ENCODE results near the gene SYK. TPM values are rescaled to one million over a fixed set of nuclear protein-coding genes. Genes with fewer than 3 reads are reported as not detected.

SYK gene
- total RNA-seq, 4 donors from 2014 or later, result 43.7 to 54.9 (median 47.9) TPM

DNA sequence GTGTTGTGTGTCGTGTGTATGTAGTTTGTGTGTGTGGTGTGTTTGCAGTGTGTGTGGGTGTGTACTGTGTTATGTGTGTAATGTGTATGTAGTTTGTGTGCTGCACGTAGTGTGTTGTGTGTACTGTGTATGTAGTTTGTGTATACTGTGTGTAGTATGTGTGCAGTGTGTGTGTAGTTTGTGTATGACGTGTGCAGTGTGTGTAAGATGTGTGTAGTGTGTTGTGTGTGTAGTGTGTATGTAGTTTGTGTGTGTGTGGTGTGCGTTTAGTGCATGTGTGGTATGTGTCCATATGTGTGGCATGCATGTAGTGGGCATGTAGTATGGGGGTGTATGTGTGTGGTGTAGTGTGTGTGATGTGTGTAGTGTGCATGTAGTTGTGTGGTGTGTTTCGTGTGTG lies 39.6 kb downstream of the SYK start:
- no peak for TF ChIP-seq POLR2A (IDR thresholded peaks at IDR 0.05)
- TF ChIP-seq, protein P1, sequence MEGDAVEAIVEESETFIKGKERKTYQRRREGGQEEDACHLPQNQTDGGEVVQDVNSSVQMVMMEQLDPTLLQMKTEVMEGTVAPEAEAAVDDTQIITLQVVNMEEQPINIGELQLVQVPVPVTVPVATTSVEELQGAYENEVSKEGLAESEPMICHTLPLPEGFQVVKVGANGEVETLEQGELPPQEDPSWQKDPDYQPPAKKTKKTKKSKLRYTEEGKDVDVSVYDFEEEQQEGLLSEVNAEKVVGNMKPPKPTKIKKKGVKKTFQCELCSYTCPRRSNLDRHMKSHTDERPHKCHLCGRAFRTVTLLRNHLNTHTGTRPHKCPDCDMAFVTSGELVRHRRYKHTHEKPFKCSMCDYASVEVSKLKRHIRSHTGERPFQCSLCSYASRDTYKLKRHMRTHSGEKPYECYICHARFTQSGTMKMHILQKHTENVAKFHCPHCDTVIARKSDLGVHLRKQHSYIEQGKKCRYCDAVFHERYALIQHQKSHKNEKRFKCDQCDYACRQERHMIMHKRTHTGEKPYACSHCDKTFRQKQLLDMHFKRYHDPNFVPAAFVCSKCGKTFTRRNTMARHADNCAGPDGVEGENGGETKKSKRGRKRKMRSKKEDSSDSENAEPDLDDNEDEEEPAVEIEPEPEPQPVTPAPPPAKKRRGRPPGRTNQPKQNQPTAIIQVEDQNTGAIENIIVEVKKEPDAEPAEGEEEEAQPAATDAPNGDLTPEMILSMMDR (IDR thresholded peaks at IDR 0.05), result no peak
- Histone ChIP-seq H3K27ac (no peak overlapping the region), H3K27me3 (no peaks in the 10 kb centered on the region), H3K4me1 (no peaks in the 10 kb centered on the region), H3K4me3 (no peak overlapping the region), H3K36me3 (peaks cover 0 to 43% (median 0%) of the 10 kb centered on the region in 3 donors), H3K9me3 (no peaks in the 10 kb centered on the region)
- intact Hi-C loops (cut with DNase I), result no loop called here
- DNase-seq, result no peak
- WGBS, 2 donors, result 81 to 84% methylated on average over 5 of the region's 5 CpGs

DNA sequence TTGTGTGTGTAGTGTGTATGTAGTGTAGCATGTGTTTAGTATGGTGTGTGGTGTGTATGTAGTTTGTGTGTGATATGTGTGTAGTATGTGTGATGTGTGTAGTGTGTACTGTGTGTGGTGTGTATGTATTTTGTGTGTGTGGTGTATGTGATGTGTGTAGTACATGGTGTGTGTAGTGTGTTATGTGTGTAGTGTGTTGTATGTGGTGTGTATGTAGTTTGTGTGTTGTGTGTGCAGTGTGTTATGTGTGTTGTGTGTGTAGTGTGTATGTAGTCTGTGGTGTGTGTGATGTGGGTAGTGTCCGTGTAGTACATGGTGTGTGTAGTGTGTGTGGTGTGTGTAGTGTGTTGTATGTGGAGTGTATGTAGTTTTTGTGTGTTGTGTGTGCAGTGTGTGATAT lies 40.0 kb downstream of the SYK start:
- no peak for DNase-seq
- Histone ChIP-seq H3K36me3 (peaks cover 0 to 47% (median 0%) of the 10 kb centered on the region in 3 donors), H3K9me3 (no peaks in the 10 kb centered on the region), H3K4me1 (no peaks in the 10 kb centered on the region), H3K27ac (no peak overlapping the region), H3K4me3 (no peak overlapping the region), H3K27me3 (no peaks in the 10 kb centered on the region)
- WGBS, 2 donors, result 86 to 93% methylated on average over 1 of the region's 1 CpG
- intact Hi-C loops (cut with DNase I), result no loop called here
- no peak for TF ChIP-seq POLR2A (IDR thresholded peaks at IDR 0.05)
- TF ChIP-seq, protein P1 (IDR thresholded peaks at IDR 0.05), result no peak

DNA sequence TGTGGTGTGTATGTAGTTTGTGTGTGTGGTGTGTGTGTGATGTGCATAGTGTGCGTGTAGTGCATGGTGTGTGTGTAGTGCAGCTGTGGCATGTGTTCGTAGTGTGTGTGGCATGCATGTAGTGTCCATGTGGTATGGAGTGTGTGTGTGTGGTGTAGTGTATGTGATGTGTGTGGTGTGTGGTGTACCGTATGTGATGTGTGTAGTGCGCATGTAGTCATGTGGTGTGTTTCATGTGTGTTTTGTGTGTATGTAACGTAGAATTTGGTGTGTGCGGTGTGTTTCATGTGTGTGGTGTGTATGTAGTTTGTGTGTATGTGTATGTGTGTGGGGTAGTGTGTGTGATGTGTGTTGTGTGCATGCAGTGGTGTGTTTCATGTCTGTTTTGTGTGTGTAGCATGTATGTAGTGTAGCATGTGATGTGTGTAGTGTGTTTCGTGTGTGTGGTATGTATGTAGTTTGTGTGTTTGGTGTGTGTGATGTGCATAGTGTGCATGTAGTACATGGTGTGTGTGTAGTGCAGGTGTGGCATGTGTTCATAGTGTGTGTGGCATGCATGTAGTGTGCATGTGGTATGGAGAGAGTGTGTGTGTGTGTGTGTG lies 40.7 kb downstream of the SYK start:
- Histone ChIP-seq H3K36me3 (peaks cover 0 to 52% (median 2%) of the 10 kb centered on the region in 3 donors), H3K27ac (no peak overlapping the region), H3K4me1 (no peaks in the 10 kb centered on the region), H3K27me3 (no peaks in the 10 kb centered on the region), H3K9me3 (no peaks in the 10 kb centered on the region), H3K4me3 (no peak overlapping the region)
- DNase-seq, result no peak
- WGBS, 2 donors, result 85 to 88% methylated on average over 7 of the region's 7 CpGs
- intact Hi-C loops (cut with DNase I), result no loop called here
- no peak for TF ChIP-seq POLR2A (IDR thresholded peaks at IDR 0.05)
- TF ChIP-seq, protein P1 (IDR thresholded peaks at IDR 0.05), result no peak

DNA sequence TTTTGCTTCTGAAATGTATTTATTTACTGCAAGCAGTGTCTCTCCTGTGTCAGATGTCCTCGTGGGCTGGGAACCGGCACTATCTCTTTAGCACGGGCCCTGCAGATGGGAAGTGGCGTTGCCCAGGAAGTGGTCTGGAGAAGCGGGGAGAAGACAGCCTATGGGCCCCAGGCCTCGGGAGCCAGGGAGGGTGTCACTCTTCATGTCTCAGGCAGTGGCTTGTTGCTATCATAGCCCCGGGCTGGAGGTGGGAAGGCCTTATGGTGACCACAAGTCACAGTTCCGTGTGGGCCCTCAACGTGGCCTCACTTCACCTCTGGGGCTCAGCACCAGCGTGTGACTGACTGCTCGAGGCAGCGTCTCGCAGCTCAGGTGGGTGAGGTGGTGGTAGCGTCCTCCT lies 41.4 kb downstream of the SYK start:
- no peaks in the 10 kb centered on the region for H3K4me1 ChIP-seq
- intact Hi-C loops (cut with DNase I), result no loop called here
- H3K27me3 ChIP-seq, result no peaks in the 10 kb centered on the region
- DNase-seq, result no peak
- no peaks in the 10 kb centered on the region for H3K9me3 ChIP-seq
- WGBS, 2 donors, result 60 to 75% methylated on average over 1 to 2 of the region's 14 CpGs
- H3K36me3 ChIP-seq, result peaks cover 0 to 53% (median 8%) of the 10 kb centered on the region in 3 donors
- no peak overlapping the region for H3K4me3 ChIP-seq
- H3K27ac ChIP-seq, result no peak overlapping the region
- TF ChIP-seq, protein P1 (IDR thresholded peaks at IDR 0.05), result no peak
- TF ChIP-seq POLR2A (IDR thresholded peaks at IDR 0.05), result no peak

DNA sequence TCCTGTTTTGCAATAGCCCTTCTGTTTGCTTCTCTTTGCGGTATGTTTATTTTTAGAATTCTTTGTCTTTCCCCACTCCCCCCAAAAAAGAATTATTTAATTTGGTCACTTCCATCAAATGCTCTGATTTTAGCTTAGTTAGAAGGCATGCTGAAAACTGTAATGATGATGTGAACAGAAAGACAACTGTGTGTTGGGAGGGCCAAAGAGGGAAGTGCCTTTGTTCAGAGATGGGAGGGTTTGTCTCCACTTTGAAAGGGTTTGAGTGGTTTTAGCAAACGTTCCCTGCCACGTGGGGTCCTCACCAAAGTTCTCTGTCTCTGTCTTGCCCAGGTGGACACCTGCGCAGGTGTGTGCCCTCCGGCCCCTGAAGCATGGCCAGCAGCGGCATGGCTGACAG lies 41.9 kb downstream of the SYK start:
- Histone ChIP-seq H3K36me3 (peaks cover 0 to 59% (median 8%) of the 10 kb centered on the region in 3 donors), H3K4me3 (no peak overlapping the region), H3K27me3 (no peaks in the 10 kb centered on the region), H3K4me1 (no peaks in the 10 kb centered on the region), H3K9me3 (no peaks in the 10 kb centered on the region), H3K27ac (no peak overlapping the region)
- intact Hi-C loops (cut with DNase I), result no loop called here
- 58 to 73% methylated on average over 3 to 6 of the region's 6 CpGs for WGBS, 2 donors
- no peak for TF ChIP-seq POLR2A (IDR thresholded peaks at IDR 0.05)
- TF ChIP-seq, protein P1 (IDR thresholded peaks at IDR 0.05), result no peak
- DNase-seq, result no peak
